GM21737 (cell line): ENCODE measurements around the gene TSTD1.
A peak's percentile ranks its signal among the peaks of the same experiment; 100 is the strongest.
"Not testable (repeated sequence)": the region's sequence is repeated elsewhere in the genome, so short reads cannot be mapped to it uniquely, and the experiment has no call there.

Experiments used
- ATAC-seq: cut with Tn5 transposase; IDR thresholded peaks from one replicate; pipeline ENCODE4 v1.9.1; 2021; ENCODE audit warnings: mild to moderate bottlenecking, moderate library complexity; ENCODE audit not compliant: unreplicated experiment

The TSTD1 gene

GRCh38 chr1:161069241-161069640, 30.5 kb upstream of the TSTD1 start:
- ATAC-seq = peak; percentile 3

DNA sequence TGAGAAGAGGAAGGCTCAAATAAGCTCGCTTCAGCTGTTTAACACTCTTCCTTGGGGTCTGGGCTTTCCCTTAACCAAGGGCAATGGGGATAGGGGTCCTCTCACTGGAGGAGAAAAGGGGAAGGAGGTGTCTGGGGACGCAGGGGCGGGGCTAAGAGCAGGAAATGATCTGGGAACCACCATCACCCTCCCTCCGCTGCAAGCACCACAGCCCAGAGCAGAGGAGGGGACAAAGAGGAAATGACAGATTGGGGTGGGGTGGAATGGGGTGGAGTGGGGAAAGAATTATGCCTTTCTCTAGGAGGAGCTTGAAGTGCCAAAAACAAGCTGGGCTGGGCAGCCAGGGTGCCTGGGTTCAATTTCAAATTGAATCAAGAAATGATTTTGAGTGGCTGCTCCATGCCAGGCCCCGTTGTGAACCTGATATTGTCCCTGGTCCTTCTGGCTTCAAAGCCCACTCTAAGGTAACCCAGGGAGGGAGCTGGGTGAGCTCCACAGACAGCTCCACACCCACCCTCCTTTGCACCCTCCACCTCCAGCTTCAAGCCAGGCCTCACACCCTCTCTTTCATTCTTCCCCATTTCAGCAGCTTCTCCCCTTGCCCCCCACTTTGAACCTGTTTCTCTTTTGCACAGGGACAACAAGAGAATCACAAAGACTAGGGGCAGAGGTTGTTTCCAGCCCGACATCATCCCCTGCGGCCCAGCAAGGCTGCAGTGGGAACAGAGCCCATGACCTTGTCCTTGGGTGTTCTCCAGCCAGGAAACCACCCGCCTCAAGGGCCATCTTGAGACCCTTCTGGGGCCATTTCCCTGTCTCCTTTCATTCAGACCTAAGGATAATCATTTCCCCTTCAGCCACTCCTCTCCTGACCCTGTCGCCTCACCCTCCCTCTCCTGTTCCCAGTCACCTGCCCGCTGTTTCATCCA, 29.8 kb upstream of the TSTD1 start:
- ATAC-seq = peak; percentile 51

- ATAC-seq = no peak
Measured at GRCh38 chr1:161066694-161067093, 27.9 kb upstream of the TSTD1 start.

DNA sequence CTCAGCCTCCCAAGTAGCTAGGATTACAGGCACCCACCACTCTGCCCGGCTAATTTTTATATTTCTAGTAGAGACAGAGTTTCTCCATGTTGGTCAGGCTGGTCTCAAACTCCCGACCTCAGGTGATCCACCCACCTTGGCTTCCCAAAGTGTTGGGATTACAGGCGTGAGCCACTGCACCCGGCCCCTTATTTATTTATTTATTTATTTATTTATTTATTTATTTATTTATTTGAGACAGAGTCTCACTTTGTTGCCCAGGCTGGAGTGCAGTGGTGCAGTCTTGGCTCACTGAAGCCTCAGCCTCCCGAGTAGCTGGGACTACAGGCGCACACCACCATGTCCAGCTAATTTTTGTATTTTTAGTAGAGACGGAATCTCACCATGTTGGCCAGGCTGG, 26.9 kb upstream of the TSTD1 start:
- not testable (repeated sequence) for ATAC-seq

DNA sequence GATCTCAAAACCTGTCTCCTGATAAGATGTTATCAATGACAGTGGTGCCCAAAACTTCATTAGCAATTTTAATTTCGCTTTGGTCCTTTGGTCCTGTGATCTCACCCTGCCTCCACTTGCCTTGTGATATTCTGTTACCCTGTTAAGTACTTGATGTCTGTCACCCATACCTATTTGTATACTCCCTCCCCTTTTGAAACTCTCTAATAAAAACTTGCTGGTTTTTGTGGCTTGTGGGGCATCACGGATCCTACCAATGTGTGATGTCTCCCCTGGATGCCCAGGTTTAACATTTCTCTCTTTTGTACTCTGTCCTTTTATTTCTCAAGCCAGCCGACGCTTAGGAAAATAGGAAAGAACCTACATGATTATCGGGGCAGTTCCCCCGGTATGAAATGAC, 25.2 kb upstream of the TSTD1 start:
- ATAC-seq = not testable (repeated sequence)

- ATAC-seq = no peak
Measured at GRCh38 chr1:161061419-161061818, 22.7 kb upstream of the TSTD1 start.

GRCh38 chr1:161059293-161059692, 20.5 kb upstream of the TSTD1 start:
- no peak for ATAC-seq

DNA sequence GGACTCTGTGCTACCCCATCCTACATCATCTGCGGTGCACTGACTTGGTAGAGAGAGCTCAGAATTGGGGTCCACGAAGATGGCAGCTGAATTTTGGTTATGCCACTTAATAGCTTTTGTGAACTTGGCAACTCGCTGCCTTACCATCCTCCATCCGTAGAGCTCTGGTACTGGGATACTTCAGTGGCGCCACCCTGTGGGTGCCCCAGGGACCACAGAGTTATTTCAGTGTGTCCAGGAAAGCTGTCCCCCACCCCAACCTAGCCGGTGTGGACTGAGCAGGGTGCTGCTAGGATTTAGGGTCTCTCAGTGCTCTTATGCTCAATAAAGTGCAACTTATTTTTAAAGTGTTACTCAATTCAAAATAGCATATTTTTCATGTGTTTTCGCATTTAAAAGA, 16.0 kb upstream of the TSTD1 start:
- ATAC-seq = no peak

- no peak for ATAC-seq
Measured at GRCh38 chr1:161054232-161054631, 15.5 kb upstream of the TSTD1 start.

GRCh38 chr1:161052899-161053298, 14.1 kb upstream of the TSTD1 start:
- no peak for ATAC-seq

- no peak for ATAC-seq
Measured at GRCh38 chr1:161051219-161051618, 12.5 kb upstream of the TSTD1 start.

- no peak for ATAC-seq
Measured at GRCh38 chr1:161048949-161049722, 10.4 kb upstream of the TSTD1 start.

- ATAC-seq = no peak
Measured at GRCh38 chr1:161047436-161048420, 9.0 kb upstream of the TSTD1 start.

DNA sequence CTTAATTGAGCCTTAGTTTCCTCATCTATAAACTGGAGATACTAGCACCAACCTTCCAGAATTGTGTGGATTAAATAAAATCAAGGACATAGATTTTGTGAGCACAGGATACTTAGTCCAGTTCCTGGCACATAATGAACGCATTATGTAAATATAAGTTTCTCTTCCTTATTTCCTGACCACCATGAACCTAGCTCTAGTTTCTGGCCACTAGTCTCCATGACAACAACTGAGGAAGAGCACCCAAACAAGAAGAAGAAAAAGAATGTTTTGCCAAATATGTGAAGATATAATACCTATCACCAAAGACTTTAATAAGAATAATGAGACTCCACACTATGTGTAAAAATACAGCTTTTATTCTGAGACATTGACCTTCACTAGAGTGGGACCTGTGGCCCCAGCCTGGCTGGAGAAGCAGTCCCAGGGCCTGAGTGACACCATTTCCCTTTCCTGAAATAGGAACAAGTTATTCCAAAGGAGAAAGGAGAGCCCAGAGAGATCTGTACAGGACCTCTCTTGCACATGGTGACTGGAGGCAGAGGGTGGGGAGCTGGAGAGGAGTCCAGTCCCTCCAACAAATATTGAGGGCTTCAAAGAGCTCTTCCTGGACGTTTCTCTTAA, 8.0 kb upstream of the TSTD1 start:
- peak; percentile 36 for ATAC-seq

DNA sequence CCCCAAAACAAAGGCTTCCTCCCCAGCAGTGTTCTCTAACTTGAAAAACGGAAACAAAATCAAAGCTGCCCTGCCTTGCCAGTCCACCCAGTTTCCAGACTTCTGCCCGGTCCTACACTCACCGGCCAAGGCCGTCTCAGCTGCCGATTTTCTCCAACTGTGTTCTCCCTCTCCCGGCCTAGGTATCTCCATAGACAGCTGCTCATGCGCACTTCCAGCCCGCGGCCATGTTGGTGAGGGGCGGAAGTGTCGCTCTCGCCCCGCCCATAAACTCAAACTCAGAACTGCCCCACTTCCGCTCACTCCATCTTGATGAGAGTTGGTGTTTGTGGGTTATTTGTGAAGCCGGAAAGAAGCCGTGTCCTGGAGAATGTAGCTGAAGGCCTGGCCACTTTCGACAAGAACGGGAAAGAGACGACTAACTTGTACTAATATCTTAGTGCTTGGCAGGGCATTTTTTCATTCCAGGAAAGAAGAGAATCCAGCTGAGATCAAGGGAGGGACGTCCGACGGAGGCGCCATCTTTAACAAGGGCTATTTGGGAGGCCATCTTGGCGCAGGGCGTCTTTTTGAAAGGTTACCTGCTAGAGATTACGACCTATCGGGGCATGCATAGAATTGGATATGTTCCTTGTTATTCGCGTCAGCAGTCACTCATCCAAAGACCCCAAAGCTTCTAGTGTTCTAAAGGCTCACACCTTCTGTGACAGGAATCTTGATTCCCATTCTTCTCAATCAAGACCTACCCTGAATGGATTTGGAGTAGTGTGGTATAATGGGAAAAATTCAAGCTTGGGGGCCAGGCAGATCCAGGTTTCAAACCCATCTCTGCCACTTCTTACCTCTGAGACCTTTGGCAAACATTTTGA, 7.2 kb upstream of the TSTD1 start, which contains the start of gene USF1:
Gene USF1, minus strand, starts transcription at position 242 of the 869 bp plus-strand sequence. CDS start 2,702 bp downstream, outside the sequence.
- peak; percentile 53 for ATAC-seq

DNA sequence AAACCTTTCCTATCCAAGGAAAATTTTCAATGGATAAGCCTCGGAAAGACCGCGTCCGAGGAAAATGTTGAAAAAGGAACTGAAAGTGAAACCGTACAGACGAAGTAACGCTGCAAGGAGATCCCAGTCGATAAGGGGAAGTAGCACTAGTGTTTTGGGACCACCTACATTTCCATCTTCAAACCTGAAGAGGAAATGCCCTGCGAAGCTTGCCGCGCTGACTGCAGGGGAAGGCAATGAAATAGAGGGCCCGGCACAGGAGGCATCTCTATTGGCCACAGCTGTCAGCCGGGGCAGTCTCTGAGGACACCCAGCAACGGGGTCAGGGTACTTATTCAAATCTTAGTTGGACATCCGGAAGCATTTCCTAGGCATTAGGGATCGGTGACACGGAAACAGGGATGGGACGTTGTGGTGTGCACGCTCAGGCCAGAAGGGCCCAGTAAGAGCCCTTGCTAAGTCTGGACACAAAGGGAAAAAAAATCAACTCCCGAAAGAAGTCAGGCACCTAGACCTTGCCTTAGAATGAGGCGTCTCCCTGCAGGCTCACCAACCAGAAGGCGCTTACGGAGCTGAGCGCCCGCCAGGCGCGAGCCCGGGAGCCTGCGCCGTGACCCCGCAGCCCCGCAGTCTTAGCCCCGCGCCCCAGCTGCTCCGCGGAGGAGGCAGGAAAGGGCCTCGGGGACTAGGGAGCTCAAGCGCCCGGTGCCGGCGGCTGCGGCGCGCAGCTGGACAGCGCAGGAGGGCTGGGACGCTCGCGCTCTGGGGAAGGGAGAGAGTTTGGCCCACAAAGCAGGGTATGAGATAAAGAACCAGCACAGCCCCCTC, 6.4 kb upstream of the TSTD1 start:
- ATAC-seq = peak; percentile 40

GRCh38 chr1:161044535-161044907, 5.8 kb upstream of the TSTD1 start:
- ATAC-seq = no peak

GRCh38 chr1:161039546-161039945, 782 bp upstream of the TSTD1 start:
- no peak for ATAC-seq
